ENCODE results near the gene DIAPH3. TPM values are rescaled to one million over a fixed set of nuclear protein-coding genes. Genes with fewer than 3 reads are reported as not detected.

The DIAPH3 gene
- polyA plus RNA-seq, 1 donor from 2014 or later = 0.37 TPM

- Histone ChIP-seq H3K36me3 (ENCODE audit: insufficient read depth, low read length) (no peaks in the 10 kb centered on the region), H3F3A (ENCODE audit: insufficient read depth, low read length, poor library complexity, severe bottlenecking) (no peaks in the 10 kb centered on the region), H2AFZ (ENCODE audit: low read depth, low read length) (no peak overlapping the region), H3K27me3 (ENCODE audit: insufficient read depth, low read depth, low read length) (no peaks in the 10 kb centered on the region), H3K27ac (ENCODE audit: low read length) (no peak overlapping the region), H3K4me2 (ENCODE audit: low read length) (no peak overlapping the region), H4K20me1 (ENCODE audit: insufficient read depth) (no peaks in the 10 kb centered on the region), H3K4me3 (ENCODE audit: low read length) (no peak overlapping the region), H3K9me2 (ENCODE audit: insufficient read depth, low read length) (no peaks in the 10 kb centered on the region), H3K9ac (ENCODE audit: low read length) (no peak overlapping the region), H3K9me3 (ENCODE audit: low read length) (no peaks in the 10 kb centered on the region), H3K79me2 (replicated peaks; ENCODE audit: insufficient read depth, low read length) (no peaks in the 10 kb centered on the region)
- no peak for TF ChIP-seq TAF1 (IDR thresholded peaks at IDR 0.05; ENCODE audit: low read depth)
- no peak for TF ChIP-seq REST (IDR thresholded peaks at IDR 0.05; ENCODE audit: borderline replicate concordance)
- TF ChIP-seq SMC3 (conservative IDR thresholded peaks at IDR 0.05; ENCODE audit: poor library complexity) = no peak
- no peak for TF ChIP-seq EP300 (conservative IDR thresholded peaks at IDR 0.05; ENCODE audit: poor library complexity, severe bottlenecking)
- no peak for TF ChIP-seq RAD21 (conservative IDR thresholded peaks at IDR 0.05)
- no peak for TF ChIP-seq EZH2 (IDR thresholded peaks at IDR 0.05; ENCODE audit: borderline replicate concordance, insufficient read depth, low read length, poor library complexity, severe bottlenecking)
- no peak for TF ChIP-seq CTCF (IDR thresholded peaks at IDR 0.05; ENCODE audit: poor library complexity, severe bottlenecking)
- TF ChIP-seq POLR2AphosphoS5 (IDR thresholded peaks at IDR 0.05) = no peak
- no peak for TF ChIP-seq MXI1 (conservative IDR thresholded peaks at IDR 0.05; ENCODE audit: poor library complexity, severe bottlenecking)
These were observed 538.6 kb downstream of the DIAPH3 start for GRCh38 chr13:59625111-59625510.

- no peak overlapping the region for H3K9ac ChIP-seq (ENCODE audit: low read length)
- no peaks in the 10 kb centered on the region for H3K9me2 ChIP-seq (ENCODE audit: insufficient read depth, low read length)
- no peak for TF ChIP-seq MXI1 (conservative IDR thresholded peaks at IDR 0.05; ENCODE audit: poor library complexity, severe bottlenecking)
- TF ChIP-seq CTCF (IDR thresholded peaks at IDR 0.05; ENCODE audit: poor library complexity, severe bottlenecking) = no peak
- TF ChIP-seq REST (IDR thresholded peaks at IDR 0.05; ENCODE audit: borderline replicate concordance) = no peak
- TF ChIP-seq EP300 (conservative IDR thresholded peaks at IDR 0.05; ENCODE audit: poor library complexity, severe bottlenecking) = no peak
- no peaks in the 10 kb centered on the region for H3F3A ChIP-seq (ENCODE audit: insufficient read depth, low read length, poor library complexity, severe bottlenecking)
- no peaks in the 10 kb centered on the region for H3K36me3 ChIP-seq (ENCODE audit: insufficient read depth, low read length)
- H3K9me3 ChIP-seq (ENCODE audit: low read length) = no peaks in the 10 kb centered on the region
- H3K4me2 ChIP-seq (ENCODE audit: low read length) = no peak overlapping the region
- no peak overlapping the region for H3K27ac ChIP-seq (ENCODE audit: low read length)
- H2AFZ ChIP-seq (ENCODE audit: low read depth, low read length) = no peak overlapping the region
- no peaks in the 10 kb centered on the region for H4K20me1 ChIP-seq (ENCODE audit: insufficient read depth)
- no peaks in the 10 kb centered on the region for H3K27me3 ChIP-seq (ENCODE audit: insufficient read depth, low read depth, low read length)
- H3K79me2 ChIP-seq (replicated peaks; ENCODE audit: insufficient read depth, low read length) = no peaks in the 10 kb centered on the region
- no peak overlapping the region for H3K4me3 ChIP-seq (ENCODE audit: low read length)
These were observed 540.4 kb downstream of the DIAPH3 start for GRCh38 chr13:59623206-59623915.
